Hepatocyte (in vitro differentiated cells): ENCODE measurements around the gene TNS3. TPM values are rescaled to one million over a fixed set of nuclear protein-coding genes. Genes with fewer than 3 reads are reported as not detected.

Experiments used
- DNase-seq: peaks from one replicate; pipeline ENCODE4 v3.0.0-alpha.2; 2016; ENCODE audit warnings: low spot score
- H2AFZ ChIP-seq: fragments of 200-600 bp; sonication (generic); 2 replicates; pipeline ENCODE4 v1.6.0; 2016; ENCODE audit warnings: antibody characterized with exemption, mild to moderate bottlenecking
- H3K27ac ChIP-seq: fragments of 200-600 bp; sonication (generic); 2 replicates; pipeline ENCODE4 v1.5.1; 2016; ENCODE audit warnings: mild to moderate bottlenecking
- H3K27me3 ChIP-seq: fragments of 200-600 bp; sonication (generic); 2 replicates; pipeline ENCODE4 v1.6.1; 2016
- H3K36me3 ChIP-seq: fragments of 200-600 bp; sonication (generic); replicated peaks from 2 replicates; pipeline ENCODE4 v1.5.1; 2016; ENCODE audit warnings: low read depth; ENCODE audit not compliant: insufficient read depth
- H3K4me1 ChIP-seq: fragments of 200-600 bp; sonication (generic); 2 replicates; pipeline ENCODE4 v1.5.1; 2016; ENCODE audit warnings: mild to moderate bottlenecking, moderate library complexity; ENCODE audit not compliant: insufficient read depth
- H3K4me2 ChIP-seq: fragments of 200-600 bp; sonication (generic); 2 replicates; pipeline ENCODE4 v1.6.0; 2016
- H3K4me3 ChIP-seq: fragments of 200-600 bp; sonication (generic); 2 replicates; pipeline ENCODE4 v1.5.1; 2016; ENCODE audit warnings: mild to moderate bottlenecking
- H3K79me2 ChIP-seq: fragments of 200-600 bp; sonication (generic); 2 replicates; pipeline ENCODE4 v1.6.0; 2017; ENCODE audit warnings: mild to moderate bottlenecking
- H3K9me2 ChIP-seq: fragments of 200-600 bp; sonication (generic); replicated peaks from 2 replicates; pipeline ENCODE4 v1.6.0; 2017; ENCODE audit warnings: mild to moderate bottlenecking; ENCODE audit not compliant: insufficient read depth
- H3K9me3 ChIP-seq: fragments of 200-600 bp; sonication (generic); 2 replicates; pipeline ENCODE4 v1.5.1; 2016; ENCODE audit warnings: low read depth, mild to moderate bottlenecking
- H4K20me1 ChIP-seq: fragments of 200-600 bp; sonication (generic); 2 replicates; pipeline ENCODE4 v1.6.0; 2016; ENCODE audit warnings: mild to moderate bottlenecking; ENCODE audit not compliant: insufficient read depth, poor library complexity, severe bottlenecking
- CTCF ChIP-seq: fragments of 200-600 bp; sonication (generic); IDR thresholded peaks from 2 replicates; pipeline ENCODE4 v1.5.1; 2016; ENCODE audit warnings: antibody characterized with exemption, mild to moderate bottlenecking; ENCODE audit not compliant: poor library complexity
- EZH2 ChIP-seq: fragments of 200-600 bp; sonication (generic); IDR thresholded peaks from 2 replicates; pipeline ENCODE4 v1.6.1; 2016; ENCODE audit warnings: antibody characterized with exemption, mild to moderate bottlenecking, borderline replicate concordance
- EZH2phosphoT487 ChIP-seq: fragments of 200-600 bp; sonication (generic); IDR thresholded peaks from one replicate; pipeline ENCODE4 v1.6.1; 2018; ENCODE audit warnings: antibody characterized with exemption, mild to moderate bottlenecking, low read depth, moderate library complexity; ENCODE audit not compliant: unreplicated experiment, severe bottlenecking
- WGBS: methylation state at CpG from one replicate; pipeline ENCODE4 v1.1.6; 2016; ENCODE audit warnings: low lambda C conversion rate; ENCODE audit errors: missing lambda C conversion rate; 5-methylcytosine and 5-hydroxymethylcytosine counted together
- polyA plus RNA-seq: library from polyadenylated mRNA; unstranded; fragments of >200 nt; fragmentation: Nextera tagmentation; extraction: Ambion mirVana; gene quantifications from 2 replicates; pipeline ENCODE4 v1.2.1, GENCODE V29; 2016
- total RNA-seq: library from RNA; depleted of rRNA; stranded (reverse); fragments of >200 nt; gene quantifications from 2 replicates; pipeline ENCODE4 v1.2.3, GENCODE V29; 2014

Gene TNS3
- total and polyA plus RNA-seq, 2 experiments from 2014 or later = 30.0 to 73.3 TPM

- no peaks in the 10 kb centered on the region for H3K9me2 ChIP-seq
- H3K36me3 ChIP-seq = no peaks in the 10 kb centered on the region
- no peaks in the 10 kb centered on the region for H3K27me3 ChIP-seq
- H3K4me2 ChIP-seq = no peak overlapping the region
- peaks cover 13% of the 10 kb centered on the region for H4K20me1 ChIP-seq
- no peaks in the 10 kb centered on the region for H3K9me3 ChIP-seq
- no peak for DNase-seq
- TF ChIP-seq CTCF = no peak
- no peak for TF ChIP-seq EZH2phosphoT487
- no peak for TF ChIP-seq EZH2
- H3K4me1 ChIP-seq = no peaks in the 10 kb centered on the region
- H3K27ac ChIP-seq = no peak overlapping the region
- H3K4me3 ChIP-seq = no peak overlapping the region
- 98% methylated on average over 8 of the region's 8 CpGs for WGBS
- H3K79me2 ChIP-seq = peaks cover 65% of the 10 kb centered on the region
- no peak overlapping the region for H2AFZ ChIP-seq
Observed at GRCh38 chr7:47366960-47367359, 215.0 kb downstream of the TNS3 start.

- WGBS = 80% methylated on average over 7 of the region's 7 CpGs
Observed at GRCh38 chr7:47366211-47366610, 215.7 kb downstream of the TNS3 start.

GRCh38 chr7:47362984-47363383, 218.9 kb downstream of the TNS3 start:
- no peak for DNase-seq
- WGBS = 83% methylated on average over 1 of the region's 1 CpG
- H3K9me2 ChIP-seq = no peaks in the 10 kb centered on the region
- no peak for TF ChIP-seq EZH2
- TF ChIP-seq EZH2phosphoT487 = no peak
- no peak for TF ChIP-seq CTCF
- no peak overlapping the region for H3K27ac ChIP-seq
- H3K4me1 ChIP-seq = peaks cover 4% of the 10 kb centered on the region
- peaks cover 83% of the 10 kb centered on the region for H3K79me2 ChIP-seq
- no peaks in the 10 kb centered on the region for H3K27me3 ChIP-seq
- no peak overlapping the region for H2AFZ ChIP-seq
- H3K9me3 ChIP-seq = no peaks in the 10 kb centered on the region
- H4K20me1 ChIP-seq = peaks cover 36% of the 10 kb centered on the region
- H3K4me2 ChIP-seq = no peak overlapping the region
- H3K4me3 ChIP-seq = no peak overlapping the region
- no peaks in the 10 kb centered on the region for H3K36me3 ChIP-seq

More at GRCh38 chr7:47366211-47366610, 215.7 kb downstream of the TNS3 start:
- Histone ChIP-seq H3K9me2 (no peaks in the 10 kb centered on the region), H3K4me3 (no peak overlapping the region), H3K4me1 (peaks cover 3% of the 10 kb centered on the region), H3K79me2 (peaks cover 64% of the 10 kb centered on the region), H2AFZ (no peak overlapping the region), H3K36me3 (no peaks in the 10 kb centered on the region), H4K20me1 (peaks cover 18% of the 10 kb centered on the region), H3K4me2 (no peak overlapping the region), H3K27ac (no peak overlapping the region), H3K27me3 (no peaks in the 10 kb centered on the region), H3K9me3 (no peaks in the 10 kb centered on the region)
- no peak for DNase-seq
- TF ChIP-seq CTCF (no peak), EZH2phosphoT487 (no peak), EZH2 (no peak)

GRCh38 chr7:47361746-47362215, 220.1 kb downstream of the TNS3 start:
- no peak overlapping the region for H3K27ac ChIP-seq
- no peaks in the 10 kb centered on the region for H3K9me3 ChIP-seq
- 72% methylated on average over 4 of the region's 4 CpGs for WGBS
- H4K20me1 ChIP-seq = peaks cover 39% of the 10 kb centered on the region
- H3K4me2 ChIP-seq = no peak overlapping the region
- H3K27me3 ChIP-seq = no peaks in the 10 kb centered on the region
- peaks cover 15% of the 10 kb centered on the region for H3K4me1 ChIP-seq
- H3K79me2 ChIP-seq = peaks cover 77% of the 10 kb centered on the region
- TF ChIP-seq EZH2phosphoT487 = no peak
- no peak for TF ChIP-seq CTCF
- no peak for TF ChIP-seq EZH2
- H3K36me3 ChIP-seq = no peaks in the 10 kb centered on the region
- H2AFZ ChIP-seq = no peak overlapping the region
- no peaks in the 10 kb centered on the region for H3K9me2 ChIP-seq
- H3K4me3 ChIP-seq = no peak overlapping the region
- DNase-seq = no peak
